HG03521 (cell line): ENCODE results near the gene DSCAML1.

ENCODE experiments used
- ATAC-seq: cut with Tn5 transposase; IDR thresholded peaks from one replicate; pipeline ENCODE4 v1.9.1; 2021; ENCODE audit warnings: mild to moderate bottlenecking, moderate library complexity; ENCODE audit not compliant: unreplicated experiment

Gene DSCAML1

GRCh38 chr11:117439256-117439655 lies 357.8 kb downstream of the DSCAML1 start:
- no peak for ATAC-seq

- no peak for ATAC-seq
These were observed 358.5 kb downstream of the DSCAML1 start for GRCh38 chr11:117438371-117439000.

GRCh38 chr11:117437791-117438130 lies 359.3 kb downstream of the DSCAML1 start:
- ATAC-seq = no peak

GRCh38 chr11:117437041-117437790 lies 359.8 kb downstream of the DSCAML1 start:
- no peak for ATAC-seq

- ATAC-seq = peak; percentile 56
These were observed 361.7 kb downstream of the DSCAML1 start for GRCh38 chr11:117435326-117435725.

- no peak for ATAC-seq
These were observed 362.5 kb downstream of the DSCAML1 start for GRCh38 chr11:117434481-117434880.

GRCh38 chr11:117433717-117434116 lies 363.3 kb downstream of the DSCAML1 start:
- no peak for ATAC-seq

GRCh38 chr11:117431436-117431835 lies 365.6 kb downstream of the DSCAML1 start:
- no peak for ATAC-seq

GRCh38 chr11:117430293-117430955 lies 366.6 kb downstream of the DSCAML1 start:
- no peak for ATAC-seq

GRCh38 chr11:117428856-117429229 lies 368.2 kb downstream of the DSCAML1 start:
- no peak for ATAC-seq

GRCh38 chr11:117428186-117428855 lies 368.7 kb downstream of the DSCAML1 start:
- no peak for ATAC-seq

- no peak for ATAC-seq
These were observed 369.6 kb downstream of the DSCAML1 start for GRCh38 chr11:117427356-117427874.

GRCh38 chr11:117426941-117427340 lies 370.1 kb downstream of the DSCAML1 start:
- ATAC-seq = no peak

GRCh38 chr11:117426297-117426685 lies 370.7 kb downstream of the DSCAML1 start:
- ATAC-seq = no peak

- no peak for ATAC-seq
These were observed 371.2 kb downstream of the DSCAML1 start for GRCh38 chr11:117425679-117426296.

GRCh38 chr11:117424781-117425180 lies 372.2 kb downstream of the DSCAML1 start:
- no peak for ATAC-seq

- no peak for ATAC-seq
These were observed 373.9 kb downstream of the DSCAML1 start for GRCh38 chr11:117423046-117423575.

GRCh38 chr11:117421476-117421875 lies 375.5 kb downstream of the DSCAML1 start:
- no peak for ATAC-seq

GRCh38 chr11:117421041-117421440 lies 376.0 kb downstream of the DSCAML1 start:
- no peak for ATAC-seq

- no peak for ATAC-seq
These were observed 376.4 kb downstream of the DSCAML1 start for GRCh38 chr11:117420598-117420997.

GRCh38 chr11:117420143-117420485 lies 376.9 kb downstream of the DSCAML1 start:
- no peak for ATAC-seq
